Superior temporal gyrus (tissue), 1 donor: ENCODE data around the gene UBR3.
A peak's percentile ranks its signal among the peaks of the same experiment; 100 is the strongest.

Experiments used
- DNase-seq: peaks from one replicate; pipeline ENCODE4 v3.0.0-alpha.2; 2016; ENCODE audit errors: extremely low spot score

UBR3 gene

DNA sequence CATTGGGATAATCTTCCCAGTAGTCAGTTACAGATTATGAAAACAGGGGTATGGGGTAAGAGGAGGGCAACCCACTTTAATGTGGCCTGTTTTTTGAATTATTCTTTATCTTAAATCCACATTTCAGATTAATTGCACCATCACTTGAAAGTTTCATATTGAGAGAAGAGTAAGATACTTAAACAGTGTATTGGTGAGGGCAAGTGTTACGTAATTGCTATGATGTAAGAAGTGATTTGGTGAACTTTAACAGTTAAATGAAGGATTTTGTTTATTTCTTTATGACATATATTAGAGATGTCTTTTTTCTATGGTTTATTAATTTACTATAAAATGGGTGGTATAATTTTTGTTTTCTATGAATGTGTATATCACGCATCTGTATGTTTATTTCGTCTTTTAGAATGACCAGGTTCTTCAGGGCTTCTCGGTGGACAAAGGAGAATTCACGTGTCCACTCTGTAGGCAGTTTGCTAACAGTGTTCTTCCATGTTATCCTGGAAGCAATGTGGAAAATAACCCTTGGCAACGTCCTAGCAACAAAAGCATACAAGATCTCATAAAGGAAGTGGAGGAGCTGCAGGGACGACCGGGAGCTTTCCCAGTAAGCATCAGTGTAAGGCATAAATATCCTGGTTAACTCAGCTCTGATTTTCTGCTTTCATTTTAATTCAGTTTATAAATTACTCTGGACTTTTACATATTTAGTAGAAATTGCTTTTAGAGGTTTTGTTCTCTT, 179.5 kb downstream of the UBR3 start:
- DNase-seq, result no peak

DNA sequence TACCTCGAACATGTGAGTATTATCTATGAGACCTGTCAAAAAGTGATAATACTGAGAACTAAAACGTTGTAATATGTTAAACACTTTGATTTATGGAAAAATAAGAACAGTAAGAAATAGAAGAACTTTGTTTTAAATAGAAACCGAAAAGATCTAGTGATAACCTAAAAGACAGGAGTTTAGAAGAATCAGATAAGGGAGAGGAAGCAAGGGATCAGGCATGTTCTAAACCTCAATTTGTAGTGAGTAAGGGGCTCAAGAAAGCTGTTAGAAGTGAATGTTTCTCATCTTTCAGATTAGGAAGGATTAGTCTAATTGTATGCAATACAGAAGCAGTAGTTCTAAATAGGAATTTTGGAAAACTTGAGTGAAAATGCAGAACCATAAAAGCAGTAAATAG, 182.0 kb downstream of the UBR3 start:
- no peak for DNase-seq

DNA sequence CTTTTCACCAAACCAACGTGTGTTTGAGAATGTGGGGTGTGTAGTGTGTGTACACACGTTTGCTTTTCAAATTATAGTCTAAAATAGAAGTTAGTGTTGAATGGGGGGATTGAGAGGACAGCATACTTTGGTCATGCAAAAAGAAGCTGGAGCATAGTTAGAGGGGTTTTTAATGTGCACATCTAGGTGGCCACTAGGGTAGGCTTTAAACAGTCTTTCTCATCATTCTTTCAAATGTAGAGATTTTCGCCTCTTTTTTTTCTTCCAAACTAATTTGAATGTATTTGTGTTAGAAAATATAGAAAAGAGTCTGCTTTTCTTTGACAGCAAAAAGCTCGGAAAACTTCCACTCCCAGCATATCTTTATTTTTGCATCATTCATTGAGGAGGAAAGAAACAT, 185.5 kb downstream of the UBR3 start:
- DNase-seq, result no peak

GRCh38 chr2:170013802-170014551, 186.7 kb downstream of the UBR3 start:
- peak; percentile 30 for DNase-seq

DNA sequence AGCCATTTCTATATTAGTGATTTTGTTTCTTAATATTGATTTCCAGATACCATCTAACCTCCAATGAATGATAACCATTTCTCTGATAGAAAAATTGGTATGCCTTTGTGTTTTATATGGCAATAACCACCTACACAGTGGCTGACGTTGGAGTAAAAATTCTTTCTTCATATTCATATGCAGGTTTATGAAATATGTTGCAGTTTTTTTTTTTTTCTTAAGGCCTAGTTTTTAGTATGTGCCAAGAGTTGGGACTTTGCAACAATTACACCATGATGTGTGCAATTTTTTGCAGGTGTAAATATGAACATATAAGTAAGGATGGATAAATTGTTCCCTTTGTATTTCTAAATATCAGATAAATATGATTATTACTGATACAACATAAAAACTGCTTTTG, 187.5 kb downstream of the UBR3 start:
- DNase-seq, result no peak

GRCh38 chr2:170017860-170018532, 190.7 kb downstream of the UBR3 start:
- no peak for DNase-seq

DNA sequence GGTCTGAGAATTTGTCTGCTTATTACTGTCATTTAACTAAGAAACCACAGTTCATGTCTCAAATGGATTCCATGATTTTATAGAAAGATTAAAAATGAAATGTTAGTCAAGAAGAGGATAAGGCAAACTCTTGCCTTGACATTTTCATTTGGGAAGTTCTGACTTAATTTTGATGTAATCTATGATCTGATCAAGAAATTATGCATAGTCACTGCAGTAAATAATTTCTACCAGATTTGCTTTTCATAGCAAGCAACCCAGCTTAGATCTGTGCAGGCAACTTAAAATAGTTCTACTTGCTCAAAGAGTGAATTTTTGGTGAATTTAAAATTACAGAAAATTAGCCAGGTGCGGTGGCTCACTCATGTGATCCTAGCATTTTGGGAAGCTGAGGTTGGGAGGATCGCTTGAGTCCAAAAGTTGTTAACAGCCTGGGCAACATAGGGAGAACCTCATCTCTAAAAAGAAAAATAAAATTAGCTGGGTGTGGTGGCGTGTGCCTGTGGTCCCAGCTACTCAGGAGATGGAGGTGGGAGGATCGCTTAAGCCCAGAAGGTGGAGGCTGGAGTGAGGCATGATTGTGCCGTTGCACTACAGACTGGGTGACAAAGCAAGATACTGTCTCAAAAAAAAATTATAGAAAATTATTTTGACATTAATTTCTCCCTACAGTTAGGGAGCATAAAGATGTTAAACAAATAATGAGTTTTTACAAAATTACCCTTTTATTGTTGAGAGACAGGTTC, 192.0 kb downstream of the UBR3 start:
- DNase-seq, result no peak

GRCh38 chr2:170020777-170021176, 193.5 kb downstream of the UBR3 start:
- DNase-seq, result no peak

GRCh38 chr2:170022692-170023091, 195.4 kb downstream of the UBR3 start:
- no peak for DNase-seq

GRCh38 chr2:170024721-170025120, 197.5 kb downstream of the UBR3 start:
- no peak for DNase-seq

- no peak for DNase-seq
These were observed 198.0 kb downstream of the UBR3 start for GRCh38 chr2:170025223-170025622.

GRCh38 chr2:170026361-170026760, 199.1 kb downstream of the UBR3 start:
- no peak for DNase-seq

DNA sequence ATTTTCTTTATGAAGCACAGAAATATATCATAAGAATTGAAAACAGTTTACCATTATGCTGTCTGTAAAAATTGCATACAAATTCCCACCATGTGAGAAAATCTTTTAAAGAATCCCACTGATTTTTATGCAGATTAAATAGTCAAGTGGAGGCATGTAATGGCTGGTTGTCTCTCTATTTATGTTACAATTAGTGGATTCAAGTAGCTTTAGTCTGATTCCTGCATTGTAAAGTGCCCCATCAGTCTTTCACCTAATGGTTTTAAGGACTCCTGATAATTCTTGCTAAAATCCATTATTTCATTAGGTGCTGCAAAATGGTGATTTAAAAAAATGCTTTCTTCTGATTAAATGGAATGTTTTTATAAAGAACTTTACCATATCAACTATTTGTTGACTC, 202.3 kb downstream of the UBR3 start:
- no peak for DNase-seq

DNA sequence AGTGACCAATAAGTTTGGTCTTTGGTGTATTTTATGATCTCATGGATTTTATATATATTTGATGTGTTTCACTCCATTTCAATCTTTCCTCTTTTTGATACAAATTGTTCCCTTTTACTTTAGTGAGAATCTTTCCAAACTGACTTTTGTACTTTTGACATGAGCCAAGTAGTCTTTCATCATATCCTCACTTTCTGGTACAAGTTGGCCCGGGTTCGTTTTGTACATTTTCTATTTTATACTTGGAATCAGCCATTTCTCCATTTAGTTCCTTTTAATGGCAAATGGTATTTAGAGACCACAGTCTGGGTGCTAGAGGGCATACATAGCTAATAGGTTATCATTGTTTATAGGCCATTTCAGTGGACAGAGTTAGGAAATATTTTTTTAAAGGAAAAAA, 202.8 kb downstream of the UBR3 start:
- DNase-seq, result no peak

DNA sequence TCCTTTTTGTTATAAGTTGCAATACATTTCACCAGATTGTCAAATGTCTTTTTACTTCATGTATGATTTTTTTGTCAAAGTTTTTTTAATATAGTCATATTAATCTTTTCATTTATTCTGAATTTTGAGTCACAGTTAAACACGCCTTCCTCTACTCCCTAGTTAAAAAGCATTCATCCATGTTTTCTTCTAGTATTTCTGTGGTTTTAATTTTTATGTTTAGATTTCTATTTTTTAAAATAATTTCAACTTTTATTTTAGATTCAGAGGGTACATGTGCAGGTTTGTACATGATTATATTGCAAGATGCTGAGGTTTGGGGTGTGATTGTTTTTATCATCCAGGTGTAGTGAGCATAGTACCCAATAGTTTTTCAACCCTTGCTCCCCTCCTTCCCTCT, 204.0 kb downstream of the UBR3 start:
- no peak for DNase-seq

GRCh38 chr2:170034596-170034995, 207.3 kb downstream of the UBR3 start:
- no peak for DNase-seq

DNA sequence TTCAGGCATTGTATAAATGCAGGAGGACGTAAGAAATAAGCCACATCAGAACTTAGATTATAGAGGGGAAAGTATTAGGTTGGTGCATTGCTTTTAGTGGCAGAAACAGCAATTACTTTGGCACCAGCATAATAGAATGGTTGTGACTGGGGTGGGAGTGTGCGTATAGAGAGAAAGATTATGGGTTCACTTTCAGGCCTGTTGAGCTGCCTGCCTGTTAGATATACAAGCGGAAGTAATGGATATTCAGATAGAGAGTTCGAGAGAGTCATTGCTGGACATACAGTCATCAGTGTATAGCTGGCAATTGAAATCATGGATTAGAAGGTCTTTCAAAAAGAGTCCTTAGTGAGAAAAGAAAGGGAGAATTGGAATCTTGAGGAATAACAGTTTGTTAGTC, 211.5 kb downstream of the UBR3 start:
- DNase-seq, result no peak

- no peak for DNase-seq
These were observed 212.3 kb downstream of the UBR3 start for GRCh38 chr2:170039401-170040172.

- DNase-seq, result no peak
These were observed 217.7 kb downstream of the UBR3 start for GRCh38 chr2:170044751-170045478.

GRCh38 chr2:170047331-170048065, 220.2 kb downstream of the UBR3 start:
- DNase-seq, result no peak
